ENCODE data around the gene DYDC2. TPM values are rescaled to one million over a fixed set of nuclear protein-coding genes. Genes with fewer than 3 reads are reported as not detected.
A peak's percentile ranks its signal among the peaks of the same experiment; 100 is the strongest.

Gene DYDC2
- total RNA-seq, 1 experiment from 2014 or later: 1.9 TPM

- no peak for TF ChIP-seq SMAD3 (CRISPR knock-in tag; IDR thresholded peaks at IDR 0.05; ENCODE audit: borderline replicate concordance)
- TF ChIP-seq ZBTB21 (CRISPR knock-in tag; IDR thresholded peaks at IDR 0.05; ENCODE audit: borderline replicate concordance): no peak
- TF ChIP-seq ATF6 (CRISPR knock-in tag; IDR thresholded peaks at IDR 0.05): no peak
- TF ChIP-seq AR (CRISPR knock-in tag; IDR thresholded peaks at IDR 0.05): no peak
Observed at GRCh38 chr10:80322711-80323110, 33.9 kb upstream of the DYDC2 start (continued).

GRCh38 chr10:80323311-80323710 is 33.3 kb upstream of the DYDC2 start:
- TF ChIP-seq SMAD4 (CRISPR knock-in tag; IDR thresholded peaks at IDR 0.05) (no peak), TEAD1 (CRISPR knock-in tag; IDR thresholded peaks at IDR 0.05) (no peak), ZSCAN18 (CRISPR knock-in tag; IDR thresholded peaks at IDR 0.05) (no peak), ELF4 (CRISPR knock-in tag; IDR thresholded peaks at IDR 0.05; ENCODE audit: low read depth) (no peak), SOX15 (CRISPR knock-in tag; IDR thresholded peaks at IDR 0.05) (no peak), NR2C2 (CRISPR knock-in tag; IDR thresholded peaks at IDR 0.05) (no peak), PREB (CRISPR knock-in tag; IDR thresholded peaks at IDR 0.05; ENCODE audit: borderline replicate concordance) (no peak), NFATC4 (CRISPR knock-in tag; IDR thresholded peaks at IDR 0.05) (no peak), ETV6 (CRISPR knock-in tag; IDR thresholded peaks at IDR 0.05) (no peak)
- H3K4me3 Mint-ChIP-seq: no peak overlapping the region
- H3K9me3 Mint-ChIP-seq: no peaks in the 10 kb centered on the region
- H3K27me3 Mint-ChIP-seq (ENCODE audit: low read depth): no peaks in the 10 kb centered on the region; the same call in 1 of the 2 replicates
- peaks cover 9% of the 10 kb centered on the region for H3K4me1 Mint-ChIP-seq
- H3K27ac Mint-ChIP-seq: no peak overlapping the region
- POLR2A ChIA-PET: no interaction called here
- peak; percentile 67 for ATAC-seq
- CTCF ChIA-PET: interaction anchor here (1.0 kb wide), 1 partner anchor 63 kb away, joined by 4 read pairs; no protein-coding TSS in a partner anchor
- DNase-seq (ENCODE audit: low spot score): no peak
- H3K36me3 Mint-ChIP-seq: no peaks in the 10 kb centered on the region

GRCh38 chr10:80324086-80324485 is 32.5 kb upstream of the DYDC2 start:
- Mint-ChIP-seq H3K27me3 (ENCODE audit: low read depth) (no peaks in the 10 kb centered on the region; the same call in 1 of the 2 replicates), H3K36me3 (no peaks in the 10 kb centered on the region), H3K4me3 (no peak overlapping the region), H3K27ac (no peak overlapping the region), H3K4me1 (peaks cover 9% of the 10 kb centered on the region), H3K9me3 (no peaks in the 10 kb centered on the region)
- no peak for DNase-seq (ENCODE audit: low spot score)
- no peak for ATAC-seq
- CTCF ChIA-PET: interaction anchor here (1.0 kb wide), 1 partner anchor 64 kb away, joined by 4 read pairs; no protein-coding TSS in a partner anchor
- no peak for TF ChIP-seq FOXK1 (CRISPR knock-in tag; IDR thresholded peaks at IDR 0.05)
- TF ChIP-seq ATF3 (CRISPR knock-in tag; conservative IDR thresholded peaks at IDR 0.05): no peak
- no peak for TF ChIP-seq ATF2 (CRISPR knock-in tag; IDR thresholded peaks at IDR 0.05; ENCODE audit: borderline replicate concordance, low read depth)
- TF ChIP-seq ZBTB43 (CRISPR knock-in tag; IDR thresholded peaks at IDR 0.05): no peak
- POLR2A ChIA-PET: interaction anchor here (0.8 kb wide), 1 partner anchor 34 kb away, joined by 3 read pairs; the partner anchor contains the start of gene MAT1A
